AG08396 (cell line): ENCODE data around the gene FOXN3.
"Not testable (repeated sequence)": the region's sequence is repeated elsewhere in the genome, so short reads cannot be mapped to it uniquely, and the experiment has no call there.

Experiments used
- DNase-seq: peaks from one replicate; pipeline ENCODE4 v3.0.0; 2012; ENCODE audit warnings: low spot score, mixed read lengths

The FOXN3 gene

GRCh38 chr14:89277203-89277602 lies 139.8 kb downstream of the FOXN3 start:
- no peak for DNase-seq

- DNase-seq, result no peak
These were observed 140.5 kb downstream of the FOXN3 start for GRCh38 chr14:89276424-89276975.

GRCh38 chr14:89270439-89271227 lies 146.4 kb downstream of the FOXN3 start:
- no peak for DNase-seq

GRCh38 chr14:89269404-89269803 lies 147.6 kb downstream of the FOXN3 start:
- DNase-seq, result no peak

- no peak for DNase-seq
These were observed 148.5 kb downstream of the FOXN3 start for GRCh38 chr14:89268514-89268913.

GRCh38 chr14:89267656-89268055 lies 149.4 kb downstream of the FOXN3 start:
- no peak for DNase-seq

- DNase-seq, result no peak
These were observed 149.9 kb downstream of the FOXN3 start for GRCh38 chr14:89267163-89267562.

- no peak for DNase-seq
These were observed 150.3 kb downstream of the FOXN3 start for GRCh38 chr14:89266754-89267153.

- no peak for DNase-seq
These were observed 151.8 kb downstream of the FOXN3 start for GRCh38 chr14:89265234-89265633.

GRCh38 chr14:89264196-89264800 lies 152.7 kb downstream of the FOXN3 start:
- DNase-seq, result no peak

- no peak for DNase-seq
These were observed 155.0 kb downstream of the FOXN3 start for GRCh38 chr14:89262041-89262440.

GRCh38 chr14:89260898-89261297 lies 156.1 kb downstream of the FOXN3 start:
- DNase-seq, result no peak

- DNase-seq, result no peak
These were observed 157.0 kb downstream of the FOXN3 start for GRCh38 chr14:89259951-89260609.

GRCh38 chr14:89258728-89259273 lies 158.2 kb downstream of the FOXN3 start:
- DNase-seq, result no peak

- no peak for DNase-seq
These were observed 160.1 kb downstream of the FOXN3 start for GRCh38 chr14:89256951-89257350.

- no peak for DNase-seq
These were observed 160.8 kb downstream of the FOXN3 start for GRCh38 chr14:89256283-89256682.

GRCh38 chr14:89255852-89256251 lies 161.2 kb downstream of the FOXN3 start:
- DNase-seq, result no peak

- DNase-seq, result no peak
These were observed 162.0 kb downstream of the FOXN3 start for GRCh38 chr14:89255012-89255411.

- DNase-seq, result no peak
These were observed 162.7 kb downstream of the FOXN3 start for GRCh38 chr14:89254166-89254909.

GRCh38 chr14:89252887-89253532 lies 164.0 kb downstream of the FOXN3 start:
- DNase-seq, result no peak

GRCh38 chr14:89251061-89251460 lies 166.0 kb downstream of the FOXN3 start:
- no peak for DNase-seq

- DNase-seq, result not testable (repeated sequence)
These were observed 166.4 kb downstream of the FOXN3 start for GRCh38 chr14:89250655-89250975.
